ENCODE measurements around the gene CAMK2B.

GRCh38 chr7:44262031-44262430 is 63.4 kb downstream of the CAMK2B start:
- TF ChIP-seq EZH2 (IDR thresholded peaks at IDR 0.05; ENCODE audit: borderline replicate concordance, low read length) (no peak), CTCF (IDR thresholded peaks at IDR 0.05; ENCODE audit: low read length) (no peak)
